Smooth muscle cell (in vitro differentiated cells): ENCODE results near the gene LCMT1. TPM values are rescaled to one million over a fixed set of nuclear protein-coding genes. Genes with fewer than 3 reads are reported as not detected.

Experiments
- DNase-seq: peaks from one replicate; lab custom pipeline; 2025; ENCODE audit not compliant: unreplicated experiment; lab: John Stamatoyannopoulos, UW
- H2AFZ ChIP-seq: fragments of 200-600 bp; sonication (generic); 2 replicates; pipeline ENCODE4 v1.6.0; 2016; ENCODE audit warnings: antibody characterized with exemption, low read depth, mild to moderate bottlenecking
- H3F3A ChIP-seq: fragments of 200-600 bp; sonication (generic); 2 replicates; pipeline ENCODE4 v1.6.0; 2017; ENCODE audit warnings: antibody characterized with exemption, low read depth
- H3K27ac ChIP-seq: fragments of 200-600 bp; sonication (generic); 2 replicates; pipeline ENCODE4 v1.5.1; 2016; ENCODE audit warnings: low read depth, mild to moderate bottlenecking
- H3K27me3 ChIP-seq: fragments of 200-600 bp; sonication (generic); 2 replicates; pipeline ENCODE4 v1.6.1; 2016; ENCODE audit warnings: low read depth, mild to moderate bottlenecking
- H3K36me3 ChIP-seq: fragments of 200-600 bp; sonication (generic); 2 replicates; pipeline ENCODE4 v1.5.1; 2016; ENCODE audit warnings: low read depth
- H3K4me1 ChIP-seq: fragments of 200-600 bp; sonication (generic); 2 replicates; pipeline ENCODE4 v1.5.1; 2016; ENCODE audit warnings: low read depth
- H3K4me2 ChIP-seq: fragments of 200-600 bp; sonication (generic); 2 replicates; pipeline ENCODE4 v1.6.0; 2016; ENCODE audit warnings: mild to moderate bottlenecking
- H3K4me3 ChIP-seq: fragments of 200-600 bp; sonication (generic); 2 replicates; pipeline ENCODE4 v1.5.1; 2016; ENCODE audit warnings: mild to moderate bottlenecking
- H3K79me2 ChIP-seq: fragments of 200-600 bp; sonication (generic); 2 replicates; pipeline ENCODE4 v1.6.0; 2016; ENCODE audit warnings: low read depth, mild to moderate bottlenecking
- H3K9ac ChIP-seq: fragments of 200-600 bp; sonication (generic); 2 replicates; pipeline ENCODE4 v1.6.0; 2016; ENCODE audit warnings: low read depth
- H3K9me3 ChIP-seq: fragments of 200-600 bp; sonication (generic); replicated peaks from 2 replicates; pipeline ENCODE4 v1.5.1; 2016; ENCODE audit warnings: low read depth
- H4K20me1 ChIP-seq: fragments of 200-600 bp; sonication (generic); 2 replicates; pipeline ENCODE4 v1.6.0; 2016; ENCODE audit warnings: low read depth
- CTCF ChIP-seq: fragments of 200-600 bp; sonication (generic); IDR thresholded peaks from 2 replicates; pipeline ENCODE4 v1.5.1; 2017; ENCODE audit warnings: borderline replicate concordance, mild to moderate bottlenecking, antibody characterized with exemption; ENCODE audit not compliant: insufficient read depth, poor library complexity, severe bottlenecking
- WGBS: methylation state at CpG from one replicate; pipeline ENCODE4 v1.1.7; 2016; ENCODE audit warnings: low lambda C conversion rate; 5-methylcytosine and 5-hydroxymethylcytosine counted together
- polyA plus RNA-seq: library from polyadenylated mRNA; unstranded; fragments of >200 nt; fragmentation: Nextera tagmentation; extraction: Ambion mirVana; gene quantifications from 2 replicates; pipeline ENCODE4 v1.2.1, GENCODE V29; 2016
- total RNA-seq: library from RNA; depleted of rRNA; stranded (reverse); fragments of >200 nt; gene quantifications from 2 replicates; pipeline ENCODE4 v1.2.3, GENCODE V29; 2014

The LCMT1 gene
- total and polyA plus RNA-seq, 2 experiments from 2014 or later, result 52.5 to 57.6 TPM

GRCh38 chr16:25213709-25214397 lies 102.3 kb downstream of the LCMT1 start:
- no peaks in the 10 kb centered on the region for H3K79me2 ChIP-seq
- no peaks in the 10 kb centered on the region for H3K36me3 ChIP-seq
- TF ChIP-seq CTCF, result no peak
- H3K27ac ChIP-seq, result no peak overlapping the region
- DNase-seq, result no peak
- H4K20me1 ChIP-seq, result no peaks in the 10 kb centered on the region
- no peak overlapping the region for H3K4me2 ChIP-seq
- no peaks in the 10 kb centered on the region for H3K4me1 ChIP-seq
- H3K4me3 ChIP-seq, result no peak overlapping the region
- no peak overlapping the region for H3K9ac ChIP-seq
- 40% methylated on average over 6 of the region's 6 CpGs for WGBS
- H3K9me3 ChIP-seq, result no peaks in the 10 kb centered on the region
- H3F3A ChIP-seq, result no peaks in the 10 kb centered on the region
- peaks cover 38% of the 10 kb centered on the region for H3K27me3 ChIP-seq
- H2AFZ ChIP-seq, result no peak overlapping the region

- no peak overlapping the region for H2AFZ ChIP-seq
- peaks cover 41% of the 10 kb centered on the region for H3K27me3 ChIP-seq
- 91% methylated on average over 17 of the region's 17 CpGs for WGBS
- H3K79me2 ChIP-seq, result no peaks in the 10 kb centered on the region
- no peaks in the 10 kb centered on the region for H3K4me1 ChIP-seq
- no peak overlapping the region for H3K4me3 ChIP-seq
- no peaks in the 10 kb centered on the region for H3K9me3 ChIP-seq
- TF ChIP-seq CTCF, result no peak
- no peaks in the 10 kb centered on the region for H4K20me1 ChIP-seq
- no peak overlapping the region for H3K27ac ChIP-seq
- no peak for DNase-seq
- no peak overlapping the region for H3K4me2 ChIP-seq
- no peaks in the 10 kb centered on the region for H3K36me3 ChIP-seq
- H3F3A ChIP-seq, result no peaks in the 10 kb centered on the region
- H3K9ac ChIP-seq, result no peak overlapping the region
Measured at GRCh38 chr16:25217112-25217511, 105.6 kb downstream of the LCMT1 start.

- Histone ChIP-seq H3K36me3 (no peaks in the 10 kb centered on the region), H3K9me3 (no peaks in the 10 kb centered on the region), H2AFZ (no peak overlapping the region), H3K4me1 (no peaks in the 10 kb centered on the region), H3K9ac (no peak overlapping the region), H3K27me3 (peaks cover 41% of the 10 kb centered on the region), H4K20me1 (no peaks in the 10 kb centered on the region), H3K79me2 (no peaks in the 10 kb centered on the region), H3K27ac (no peak overlapping the region), H3K4me2 (no peak overlapping the region), H3K4me3 (no peak overlapping the region), H3F3A (no peaks in the 10 kb centered on the region)
- WGBS, result 97% methylated on average over 4 of the region's 4 CpGs
- DNase-seq, result no peak
- TF ChIP-seq CTCF, result no peak
Measured at GRCh38 chr16:25217921-25218320, 106.4 kb downstream of the LCMT1 start.
